Fibroblast of mammary gland (primary cell): Measurements from ENCODE around the gene COL11A2.

Source experiments
- DNase-seq: peaks from one replicate; pipeline ENCODE4 v3.0.0-alpha.2; 2010; ENCODE audit warnings: low read depth
- H3K4me3 ChIP-seq: 2 replicates; pipeline ENCODE4 v1.5.1; 2011; ENCODE audit warnings: low read depth, mild to moderate bottlenecking, low read length, moderate library complexity; ENCODE audit not compliant: control insufficient read depth
- TF ChIP-seq, protein P1 (sequence below): conservative IDR thresholded peaks from 2 replicates; pipeline ENCODE4 v1.5.1; 2011; ENCODE audit warnings: low read depth, low read length, inconsistent platforms; ENCODE audit not compliant: control insufficient read depth, insufficient read depth

COL11A2 gene

DNA sequence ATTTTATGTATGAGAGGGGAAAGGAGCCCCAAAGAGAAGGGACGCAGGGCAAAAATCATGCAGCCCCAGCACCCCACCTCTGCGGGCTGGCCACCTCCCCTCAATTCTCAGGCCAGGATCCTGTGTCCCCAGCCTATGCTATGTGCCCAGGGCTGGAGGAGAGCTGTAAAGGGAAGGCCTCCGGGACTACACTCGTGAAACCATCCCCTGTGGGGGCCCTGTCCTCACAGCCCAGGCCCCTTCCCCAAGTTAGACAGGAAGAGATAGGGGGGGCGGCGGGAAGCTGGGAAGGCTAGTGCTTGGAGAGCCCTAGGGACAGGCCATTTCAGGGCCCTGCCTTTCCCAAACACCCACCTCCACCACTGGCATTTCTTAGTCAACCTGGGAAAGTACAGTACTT lies 1.4 kb upstream of the COL11A2 start:
- H3K4me3 ChIP-seq = no peak overlapping the region
- TF ChIP-seq, protein P1, sequence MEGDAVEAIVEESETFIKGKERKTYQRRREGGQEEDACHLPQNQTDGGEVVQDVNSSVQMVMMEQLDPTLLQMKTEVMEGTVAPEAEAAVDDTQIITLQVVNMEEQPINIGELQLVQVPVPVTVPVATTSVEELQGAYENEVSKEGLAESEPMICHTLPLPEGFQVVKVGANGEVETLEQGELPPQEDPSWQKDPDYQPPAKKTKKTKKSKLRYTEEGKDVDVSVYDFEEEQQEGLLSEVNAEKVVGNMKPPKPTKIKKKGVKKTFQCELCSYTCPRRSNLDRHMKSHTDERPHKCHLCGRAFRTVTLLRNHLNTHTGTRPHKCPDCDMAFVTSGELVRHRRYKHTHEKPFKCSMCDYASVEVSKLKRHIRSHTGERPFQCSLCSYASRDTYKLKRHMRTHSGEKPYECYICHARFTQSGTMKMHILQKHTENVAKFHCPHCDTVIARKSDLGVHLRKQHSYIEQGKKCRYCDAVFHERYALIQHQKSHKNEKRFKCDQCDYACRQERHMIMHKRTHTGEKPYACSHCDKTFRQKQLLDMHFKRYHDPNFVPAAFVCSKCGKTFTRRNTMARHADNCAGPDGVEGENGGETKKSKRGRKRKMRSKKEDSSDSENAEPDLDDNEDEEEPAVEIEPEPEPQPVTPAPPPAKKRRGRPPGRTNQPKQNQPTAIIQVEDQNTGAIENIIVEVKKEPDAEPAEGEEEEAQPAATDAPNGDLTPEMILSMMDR = no peak

DNA sequence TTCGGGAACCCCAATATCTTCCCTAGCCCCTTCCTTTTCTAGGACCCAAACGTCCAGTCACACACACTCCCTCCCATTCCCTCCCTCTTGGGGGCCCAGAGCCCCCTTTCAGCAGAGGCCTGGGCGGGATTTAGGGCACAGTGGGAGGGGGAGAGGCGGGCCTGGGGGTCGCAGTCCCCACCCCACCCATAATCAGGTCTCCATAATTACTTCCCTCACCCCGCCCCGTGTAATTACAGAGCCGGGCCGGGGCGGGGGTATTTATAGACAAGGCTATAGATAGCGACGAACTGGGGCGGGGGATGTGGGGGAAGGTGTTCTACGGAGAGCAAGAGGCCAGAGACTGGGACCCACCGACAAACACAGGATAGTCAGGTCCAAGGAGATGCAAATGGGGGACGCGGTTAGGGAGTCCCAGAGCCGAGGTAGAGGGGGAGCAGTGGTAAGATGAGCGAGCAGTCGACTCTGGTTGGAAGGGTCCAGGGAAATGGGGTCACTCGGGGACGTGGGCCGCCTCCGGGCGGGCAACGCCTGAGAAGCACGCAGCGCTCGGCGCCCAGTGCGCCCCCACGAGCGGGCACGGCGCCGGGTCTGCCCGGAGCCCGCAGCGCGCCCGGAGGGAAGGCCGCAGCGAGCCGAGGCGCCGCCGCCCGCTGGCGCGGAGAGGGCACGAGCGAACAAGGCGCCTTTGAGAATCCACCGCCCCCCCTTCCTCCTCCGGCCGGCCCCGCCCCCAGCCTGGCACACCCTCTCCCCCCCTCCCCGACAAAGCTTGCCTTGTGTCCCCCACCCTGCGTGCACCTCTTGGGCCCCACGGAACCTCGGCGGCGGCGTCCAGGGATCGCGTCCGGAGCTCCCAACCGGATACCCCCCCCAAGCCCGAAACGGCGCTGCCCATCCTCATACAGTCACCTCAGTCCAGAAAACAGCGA lies 670 bp upstream of the COL11A2 start:
- no peak for DNase-seq
- H3K4me3 ChIP-seq = peak overlapping the region; percentile 20

More for the DNA sequence above, 1.4 kb upstream of the COL11A2 start:
- no peak for DNase-seq

DNA sequence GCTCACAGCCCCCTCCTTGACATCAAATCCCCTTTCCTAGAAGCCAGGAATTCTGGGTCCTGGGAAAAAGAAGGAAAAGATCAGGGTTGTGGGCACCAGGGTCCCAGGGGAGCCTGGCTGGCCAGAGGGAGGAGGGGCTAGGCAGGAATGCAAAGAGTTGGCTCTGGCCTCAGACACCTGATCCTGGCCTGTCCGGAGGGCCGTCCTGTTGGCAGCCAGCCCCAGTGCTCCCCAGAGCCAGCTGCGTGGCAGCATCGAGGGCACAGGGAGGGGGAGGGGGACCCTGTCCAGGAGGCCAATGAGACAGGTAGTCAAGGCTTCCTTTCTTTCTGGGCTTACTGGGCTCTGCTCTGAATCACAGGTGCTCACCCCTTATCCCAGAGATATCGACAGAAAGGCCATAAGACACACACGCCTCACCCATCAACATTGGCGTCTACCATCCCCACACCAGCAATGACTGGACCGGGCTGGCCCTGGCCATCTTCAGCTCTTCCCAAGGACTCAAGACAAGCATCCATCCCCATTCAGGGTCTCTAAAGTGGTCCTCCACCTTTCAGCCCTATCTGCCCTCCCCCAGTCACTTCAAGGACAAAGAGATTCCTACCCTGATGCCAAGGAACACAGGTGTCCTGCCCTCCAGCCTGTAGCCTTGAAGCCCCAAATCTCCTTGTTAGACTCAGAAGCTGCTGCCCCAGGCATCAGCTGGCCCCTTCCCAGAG lies 723 bp downstream of the COL11A2 start:
- TF ChIP-seq, protein P1 = no peak
- no peak for DNase-seq
- no peak overlapping the region for H3K4me3 ChIP-seq

More for the DNA sequence above, 670 bp upstream of the COL11A2 start:
- TF ChIP-seq, protein P1 = no peak

- no peak overlapping the region for H3K4me3 ChIP-seq
- DNase-seq = no peak
- TF ChIP-seq, protein P1 = no peak
Measured at GRCh38 chr6:33190504-33191107, 1.7 kb downstream of the COL11A2 start.

GRCh38 chr6:33189625-33190448 lies 2.4 kb downstream of the COL11A2 start:
- TF ChIP-seq, protein P1 = no peak
- no peak overlapping the region for H3K4me3 ChIP-seq
- no peak for DNase-seq

- no peak for DNase-seq
- TF ChIP-seq, protein P1 = no peak
Measured at GRCh38 chr6:33189164-33189563, 3.1 kb downstream of the COL11A2 start.

More at GRCh38 chr6:33189164-33189563, 3.1 kb downstream of the COL11A2 start:
- H3K4me3 ChIP-seq = no peak overlapping the region
